HTR-8/SVneo (cell line): ENCODE data around the gene HPRT1.

Experiments used
- DNase-seq: peaks from one replicate; pipeline ENCODE4 v3.0.0; 2011; ENCODE audit warnings: low spot score, mixed read lengths; ENCODE audit not compliant: insufficient read length
- FAIRE-seq: peaks from 2 replicates; lab custom pipeline; 2011; peaks lifted over from hg19 to GRCh38; lab: Jason Lieb, UNC

Gene HPRT1

GRCh38 chrX:134470013-134470412 lies 10.0 kb downstream of the HPRT1 start:
- FAIRE-seq (no peak), DNase-seq (no peak)

DNA sequence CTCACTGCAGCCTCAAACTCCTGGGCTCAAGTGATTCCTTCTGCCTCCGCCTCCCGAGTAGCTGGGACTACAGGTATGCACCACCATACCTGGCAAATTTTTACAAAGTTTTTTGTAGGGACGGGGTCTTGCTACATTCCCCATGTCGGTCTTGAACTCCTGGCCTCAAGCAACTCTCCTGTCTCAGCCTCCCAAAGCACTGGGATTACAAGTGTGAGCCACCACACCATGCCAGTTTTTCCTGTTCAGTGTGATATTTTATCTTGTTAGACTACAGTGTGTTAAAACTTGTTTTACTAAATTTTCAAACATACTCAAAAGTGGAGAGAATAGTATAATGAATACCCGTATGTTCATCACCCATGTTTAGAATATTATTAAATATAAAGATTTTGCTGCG lies 12.1 kb downstream of the HPRT1 start:
- DNase-seq = no peak
- no peak for FAIRE-seq

DNA sequence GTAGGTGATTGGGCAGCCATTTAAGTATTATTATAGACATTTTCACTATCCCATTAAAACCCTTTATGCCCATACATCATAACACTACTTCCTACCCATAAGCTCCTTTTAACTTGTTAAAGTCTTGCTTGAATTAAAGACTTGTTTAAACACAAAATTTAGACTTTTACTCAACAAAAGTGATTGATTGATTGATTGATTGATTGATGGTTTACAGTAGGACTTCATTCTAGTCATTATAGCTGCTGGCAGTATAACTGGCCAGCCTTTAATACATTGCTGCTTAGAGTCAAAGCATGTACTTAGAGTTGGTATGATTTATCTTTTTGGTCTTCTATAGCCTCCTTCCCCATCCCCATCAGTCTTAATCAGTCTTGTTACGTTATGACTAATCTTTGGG lies 16.3 kb downstream of the HPRT1 start:
- DNase-seq (no peak), FAIRE-seq (no peak)

DNA sequence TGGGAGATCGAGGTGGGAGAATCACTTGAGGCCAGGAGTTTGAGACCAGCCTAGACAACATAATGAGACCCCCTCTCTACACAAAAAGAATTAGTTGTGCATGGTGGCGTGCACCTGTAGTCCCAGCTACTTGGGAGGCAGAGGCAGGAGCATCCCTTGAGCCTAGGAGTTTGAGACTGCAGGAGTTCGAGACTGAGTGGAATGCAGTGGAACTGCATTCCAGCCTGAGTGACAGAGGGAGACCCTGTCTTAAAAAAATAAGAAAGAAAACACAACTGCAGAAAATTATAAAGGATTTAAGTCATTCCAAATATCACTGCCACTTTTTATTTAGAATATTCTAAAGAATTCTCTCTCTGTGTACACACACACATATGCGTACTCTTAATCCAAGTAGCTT lies 18.4 kb downstream of the HPRT1 start:
- FAIRE-seq (no peak), DNase-seq (no peak)

DNA sequence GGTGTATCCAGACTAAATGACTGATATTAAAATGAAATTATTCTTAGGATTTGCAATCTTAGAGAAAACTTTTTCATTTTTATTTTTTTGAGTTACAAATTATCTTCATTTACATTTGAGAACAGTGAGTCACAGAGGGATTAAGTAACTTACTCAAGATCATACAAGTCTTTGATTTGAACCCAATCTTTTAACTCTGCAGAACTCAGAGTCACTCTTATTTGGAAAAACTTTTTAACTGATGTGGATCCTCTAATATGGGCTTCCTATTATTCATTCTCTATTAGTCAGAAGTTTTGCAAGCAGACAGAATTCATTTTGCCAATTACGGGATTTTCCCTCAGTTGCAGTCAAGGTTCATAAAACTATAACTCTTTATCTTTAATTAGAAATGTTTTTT lies 20.1 kb downstream of the HPRT1 start:
- DNase-seq (no peak), FAIRE-seq (no peak)

DNA sequence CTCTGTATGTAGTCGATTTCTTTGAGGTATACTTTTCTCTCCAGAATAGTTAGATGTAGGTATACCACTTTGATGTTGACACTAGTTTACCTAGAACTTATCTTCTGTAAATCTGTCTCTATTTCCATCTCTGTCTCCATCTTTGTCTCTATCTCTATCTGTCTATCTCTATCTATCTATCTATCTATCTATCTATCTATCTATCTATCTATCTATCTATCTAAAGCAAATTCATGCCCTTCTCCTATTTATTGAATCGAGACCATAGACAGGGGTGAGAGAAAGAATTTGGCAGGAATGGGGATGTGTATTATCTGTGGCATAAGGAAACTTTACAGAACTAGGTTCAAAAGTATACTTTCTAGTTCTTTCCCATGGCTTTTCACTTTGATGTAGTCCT lies 21.4 kb downstream of the HPRT1 start:
- DNase-seq = no peak
- no peak for FAIRE-seq

GRCh38 chrX:134482371-134482770 lies 22.4 kb downstream of the HPRT1 start:
- FAIRE-seq = no peak
- DNase-seq = no peak

- FAIRE-seq = no peak
- DNase-seq = no peak
These were observed 24.1 kb downstream of the HPRT1 start for GRCh38 chrX:134484039-134484438.

GRCh38 chrX:134501941-134502340 lies 42.0 kb downstream of the HPRT1 start:
- DNase-seq (no peak), FAIRE-seq (no peak)

DNA sequence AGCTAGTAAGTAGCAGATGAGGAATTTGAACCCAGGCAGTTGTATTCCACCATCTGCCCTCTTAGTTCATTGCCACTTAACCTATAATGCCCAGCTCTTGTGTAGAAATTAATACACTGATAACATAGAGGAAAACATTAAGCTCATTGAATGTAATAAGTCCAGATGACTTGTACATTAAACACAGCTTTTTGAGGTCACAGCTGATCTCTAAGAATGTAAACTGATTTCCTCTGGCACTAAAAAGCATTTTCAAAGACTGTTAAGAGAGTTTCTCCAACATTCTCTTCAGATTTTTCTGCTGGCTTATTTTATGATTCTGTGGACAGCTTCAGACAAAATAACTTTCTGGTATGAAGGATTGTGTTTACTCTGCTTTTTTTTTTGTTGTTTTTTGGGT lies 42.7 kb downstream of the HPRT1 start:
- FAIRE-seq (no peak), DNase-seq (no peak)

- DNase-seq = no peak
- FAIRE-seq = no peak
These were observed 52.6 kb downstream of the HPRT1 start for GRCh38 chrX:134512566-134512965.

DNA sequence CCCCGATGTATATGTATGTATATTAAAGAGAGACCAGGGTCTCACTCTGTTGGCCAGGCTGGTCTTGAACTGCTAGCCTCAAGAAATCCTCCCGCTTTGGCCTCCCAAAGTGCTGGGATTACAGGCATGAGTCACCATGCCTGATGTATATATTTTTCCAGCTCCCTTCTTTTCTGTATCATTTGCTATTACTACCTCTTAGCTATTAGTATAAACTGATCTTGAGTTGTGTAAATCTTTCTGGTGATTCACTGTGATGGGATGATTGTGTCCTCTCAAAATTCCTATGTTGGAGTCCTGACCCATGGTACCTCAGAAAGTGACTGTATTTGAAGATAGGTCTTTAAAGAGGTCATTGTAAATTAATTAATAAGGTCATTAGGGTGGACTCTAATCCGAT lies 53.1 kb downstream of the HPRT1 start:
- no peak for DNase-seq
- no peak for FAIRE-seq

DNA sequence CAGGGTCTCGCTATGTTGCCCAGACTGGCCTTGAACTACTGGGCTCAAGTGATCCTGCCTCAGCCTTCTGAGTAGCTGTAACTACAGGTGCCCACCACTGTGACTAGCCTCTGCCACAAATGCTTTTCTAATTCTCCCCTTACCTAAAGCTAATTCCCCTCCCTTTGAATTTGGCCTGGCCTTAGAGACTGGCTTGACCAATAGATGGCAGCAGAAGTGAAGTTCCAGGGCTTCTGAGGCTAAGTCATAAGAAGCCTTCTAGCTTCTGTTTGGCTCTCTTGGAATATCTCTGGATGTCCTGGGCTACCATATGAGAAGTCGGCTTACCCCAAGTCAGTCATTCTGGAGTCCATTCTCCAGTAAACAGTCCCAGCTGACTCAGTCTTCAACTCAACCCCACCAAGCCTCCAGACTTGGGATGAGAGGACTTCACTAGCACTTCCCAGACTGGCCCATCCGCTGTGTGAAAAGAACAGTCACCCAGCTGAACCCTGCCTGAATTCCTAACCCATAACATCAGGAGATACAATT lies 61.0 kb downstream of the HPRT1 start:
- DNase-seq = no peak
- no peak for FAIRE-seq

GRCh38 chrX:134524181-134524580 lies 64.2 kb downstream of the HPRT1 start:
- no peak for FAIRE-seq
- no peak for DNase-seq

DNA sequence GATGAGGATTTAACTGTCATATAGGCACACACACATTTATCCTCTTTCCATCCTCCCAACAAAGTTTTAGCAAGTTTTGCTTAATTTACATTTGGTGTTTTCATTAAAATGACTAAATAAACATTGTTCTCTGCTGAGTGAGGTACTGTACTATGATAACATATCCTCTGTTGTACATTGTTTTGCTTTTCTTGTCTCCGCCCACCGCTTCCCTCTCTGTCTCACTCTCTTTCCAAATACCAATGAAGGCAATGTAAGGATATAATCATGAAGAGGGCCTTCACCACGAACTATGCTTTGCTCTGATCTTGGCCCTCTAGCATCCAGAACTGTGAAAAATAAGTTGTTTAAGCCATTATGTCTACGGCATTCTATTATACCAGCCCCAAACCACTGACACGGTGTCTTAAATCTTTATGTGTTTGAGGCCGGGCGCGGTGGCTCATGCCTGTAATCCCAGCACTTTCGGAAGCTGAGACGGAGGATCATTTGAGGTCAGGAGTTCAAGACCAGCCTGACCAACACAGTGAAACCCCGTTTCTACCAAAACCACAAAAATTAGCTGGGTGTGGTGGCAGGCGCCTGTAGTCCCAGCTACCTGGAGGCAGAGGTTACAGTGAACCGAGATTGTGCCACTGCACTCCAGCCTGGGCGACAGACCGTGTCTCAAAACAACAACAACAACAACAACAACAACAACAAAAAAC lies 65.3 kb downstream of the HPRT1 start:
- DNase-seq (no peak), FAIRE-seq (no peak)

DNA sequence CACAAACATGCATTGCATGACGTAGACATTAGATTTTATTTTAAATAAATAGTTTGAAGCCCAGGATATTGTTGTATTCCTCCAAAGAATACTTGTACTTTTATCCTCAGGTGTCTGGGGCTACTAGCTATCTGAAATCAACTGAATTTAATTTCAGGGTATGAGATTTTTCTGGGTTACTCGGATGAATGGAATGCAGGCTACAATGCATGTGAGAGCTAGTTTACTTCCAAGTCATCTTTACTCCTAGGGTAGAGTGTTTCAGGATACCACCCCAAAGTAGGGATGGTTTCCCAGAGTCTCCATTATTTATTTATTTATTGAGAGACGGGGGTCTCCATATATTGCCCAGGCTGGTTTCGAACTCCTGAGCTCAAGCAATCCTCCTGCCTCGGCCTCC lies 66.4 kb downstream of the HPRT1 start:
- DNase-seq (no peak), FAIRE-seq (no peak)

GRCh38 chrX:134528960-134529359 lies 69.0 kb downstream of the HPRT1 start:
- FAIRE-seq = no peak
- no peak for DNase-seq

- no peak for DNase-seq
These were observed 69.5 kb downstream of the HPRT1 start for GRCh38 chrX:134529481-134529880.

GRCh38 chrX:134530845-134531244 lies 70.9 kb downstream of the HPRT1 start:
- DNase-seq = no peak
- FAIRE-seq = no peak

More at GRCh38 chrX:134529481-134529880, 69.5 kb downstream of the HPRT1 start:
- FAIRE-seq = no peak

GRCh38 chrX:134533352-134533751 lies 73.4 kb downstream of the HPRT1 start:
- FAIRE-seq = no peak
- DNase-seq = no peak

- DNase-seq (no peak), FAIRE-seq (no peak)
These were observed 74.0 kb downstream of the HPRT1 start for GRCh38 chrX:134533952-134534351.
